Liver (tissue), 9 donors: ENCODE measurements around the gene C19orf81. TPM values are rescaled to one million over a fixed set of nuclear protein-coding genes. Genes with fewer than 3 reads are reported as not detected.

ENCODE experiments used
- DNase-seq: peaks from one replicate; pipeline ENCODE4 v3.0.0-alpha.2; 2017; ENCODE audit warnings: low spot score
- H3K27ac ChIP-seq, 2 donors: one replicate each; pipeline ENCODE4 v1.7.0; 2013; ENCODE audit warnings: inconsistent platforms in 2 of 2, low read length in 2 of 2, control low read depth in 1 of 2, low read depth in 1 of 2, mild to moderate bottlenecking in 1 of 2
- H3K27me3 ChIP-seq, 4 donors: one replicate each; pipeline versions ENCODE4 v1.6.1 to v1.7.0; 2013; ENCODE audit warnings: low read length in 3 of 4, inconsistent platforms in 1 of 4, mild to moderate bottlenecking in 1 of 4, moderate library complexity in 1 of 4; ENCODE audit not compliant: control insufficient read depth in 4 of 4, insufficient read depth in 4 of 4
- H3K36me3 ChIP-seq, 4 donors: one replicate each; pipeline versions ENCODE4 v1.6.1 to v1.7.0; 2013; ENCODE audit warnings: low read length in 3 of 4, mild to moderate bottlenecking in 3 of 4, low read depth in 1 of 4, moderate library complexity in 1 of 4; ENCODE audit not compliant: control insufficient read depth in 4 of 4, insufficient read depth in 3 of 4
- H3K4me1 ChIP-seq, 4 donors: one replicate each; pipeline versions ENCODE4 v1.6.1 to v1.7.0; 2013; ENCODE audit warnings: low read length in 3 of 4, mild to moderate bottlenecking in 3 of 4, moderate library complexity in 1 of 4; ENCODE audit not compliant: control insufficient read depth in 4 of 4, insufficient read depth in 4 of 4
- H3K4me3 ChIP-seq, 3 donors: one replicate each; pipeline versions ENCODE4 v1.6.1 to v1.7.0; 2013; ENCODE audit warnings: low read length in 3 of 3, control low read depth in 1 of 3, low read depth in 1 of 3, mild to moderate bottlenecking in 1 of 3
- H3K9ac ChIP-seq, 2 donors: one replicate each; pipeline ENCODE4 v1.7.0; 2013; ENCODE audit warnings: low read length in 2 of 2, mild to moderate bottlenecking in 2 of 2, moderate library complexity in 2 of 2, control low read depth in 1 of 2, low read depth in 1 of 2
- H3K9me3 ChIP-seq, 4 donors: one replicate each; pipeline versions ENCODE4 v1.6.1 to v1.7.0; 2013; ENCODE audit warnings: low read length in 3 of 4; ENCODE audit not compliant: control insufficient read depth in 4 of 4
- ATF3 ChIP-seq: IDR thresholded peaks from 2 replicates; pipeline ENCODE4 v1.6.1; 2016; ENCODE audit warnings: antibody characterized with exemption
- CTCF ChIP-seq: fragments of 150-350 bp; IDR thresholded peaks from 2 replicates; pipeline ENCODE4 v1.5.1; 2017; ENCODE audit warnings: improper control_type of control experiment, low read depth, low read length; ENCODE audit not compliant: missing input control
- EGR1 ChIP-seq, 2 donors: IDR thresholded peaks; 2 replicates each; pipeline ENCODE4 v1.6.1; 2016 to 2018; ENCODE audit warnings: antibody characterized with exemption in 2 of 2, low read depth in 2 of 2
- FOXA1 ChIP-seq: IDR thresholded peaks from 2 replicates; pipeline ENCODE4 v1.6.1; 2016; ENCODE audit warnings: antibody characterized with exemption
- FOXA2 ChIP-seq: IDR thresholded peaks from 2 replicates; pipeline ENCODE4 v1.6.1; 2016; ENCODE audit warnings: antibody characterized with exemption
- GABPA ChIP-seq, 2 donors: IDR thresholded peaks in 1 of 2; conservative IDR thresholded peaks in 1 of 2; 2 replicates each; pipeline ENCODE4 v1.6.1; 2016; ENCODE audit warnings: antibody characterized with exemption in 2 of 2, mild to moderate bottlenecking in 1 of 2, moderate library complexity in 1 of 2
- HNF4A ChIP-seq, 2 donors: conservative IDR thresholded peaks; 2 replicates each; pipeline ENCODE4 v1.6.1; 2016; ENCODE audit warnings: antibody characterized with exemption in 2 of 2, mild to moderate bottlenecking in 2 of 2
- HNF4G ChIP-seq: IDR thresholded peaks from 2 replicates; pipeline ENCODE4 v1.6.1; 2016; ENCODE audit warnings: antibody characterized with exemption
- JUND ChIP-seq, 2 donors: IDR thresholded peaks; 2 replicates each; pipeline ENCODE4 v1.6.1; 2016; ENCODE audit warnings: antibody characterized with exemption in 2 of 2
- MAX ChIP-seq: IDR thresholded peaks from 2 replicates; pipeline ENCODE4 v1.6.1; 2016; ENCODE audit warnings: antibody characterized with exemption
- NR2F2 ChIP-seq: IDR thresholded peaks from 2 replicates; pipeline ENCODE4 v1.6.1; 2016; ENCODE audit warnings: antibody characterized with exemption
- RAD21 ChIP-seq, 2 donors: IDR thresholded peaks; 2 replicates each; pipeline ENCODE4 v1.6.1; 2016; ENCODE audit warnings: antibody characterized with exemption in 2 of 2, mild to moderate bottlenecking in 2 of 2
- REST ChIP-seq: IDR thresholded peaks from 2 replicates; pipeline ENCODE4 v1.6.1; 2016; ENCODE audit warnings: antibody characterized with exemption, mild to moderate bottlenecking
- RXRA ChIP-seq, 2 donors: IDR thresholded peaks; 2 replicates each; pipeline ENCODE4 v1.6.1; 2017 to 2018; ENCODE audit warnings: antibody characterized with exemption in 2 of 2, mild to moderate bottlenecking in 1 of 2
- SP1 ChIP-seq: IDR thresholded peaks from 2 replicates; pipeline ENCODE4 v1.6.1; 2018; ENCODE audit warnings: antibody characterized with exemption, mild to moderate bottlenecking
- TAF1 ChIP-seq: conservative IDR thresholded peaks from 2 replicates; pipeline ENCODE4 v1.6.1; 2016; ENCODE audit warnings: antibody characterized with exemption, mild to moderate bottlenecking
- YY1 ChIP-seq: IDR thresholded peaks from 2 replicates; pipeline ENCODE4 v1.6.1; 2016; ENCODE audit warnings: antibody characterized with exemption, mild to moderate bottlenecking
- ZBTB33 ChIP-seq: IDR thresholded peaks from 2 replicates; pipeline ENCODE4 v1.6.1; 2016; ENCODE audit warnings: antibody characterized with exemption
- WGBS: extraction: QIAGEN DNeasy Blood & Tissue Kit; methylation state at CpG from one replicate; pipeline ENCODE4 v1.1.7; 2013; 5-methylcytosine and 5-hydroxymethylcytosine counted together
- polyA plus RNA-seq, 2 donors: library from polyadenylated mRNA; stranded (reverse) in 1 of 2; unstranded in 1 of 2; fragments of 200-250 nt in 1 of 2; fragments of >200 nt in 1 of 2; fragmentation: Nextera tagmentation in 1 of 2; extraction: Ambion mirVana in 1 of 2; gene quantifications; one replicate each; pipeline versions ENCODE4 v1.2.1 to v1.2.3, GENCODE V29; 2013 to 2015
- total RNA-seq, 2 donors: library from RNA; depleted of rRNA; stranded (reverse); fragments of >200 nt; gene quantifications; one replicate each; pipeline ENCODE4 v1.2.3, GENCODE V29; 2014
- donor health status: healthy.
- donor health status: healthy.
- donor health status: healthy.
- donor health status: healthy.
- donor health status: healthy.

C19orf81 gene
- total and polyA plus RNA-seq, 4 donors = not detected

GRCh38 chr19:50659318-50660087 is 10.3 kb downstream of the C19orf81 start:
- Histone ChIP-seq H3K36me3 (no peaks in the 10 kb centered on the region), H3K27ac (no peak overlapping the region), H3K9me3 (peaks cover 7 to 17% (median 10%) of the 10 kb centered on the region in 4 donors), H3K27me3 (peaks cover 0 to 16% (median 0%) of the 10 kb centered on the region in 4 donors), H3K4me3 (no peak overlapping the region), H3K9ac (no peak overlapping the region), H3K4me1 (peaks cover 0 to 12% (median 5%) of the 10 kb centered on the region in 4 donors)
- DNase-seq = no peak
- WGBS = 5% methylated on average over 37 of the region's 37 CpGs
- TF ChIP-seq ATF3 = no peak
- TF ChIP-seq ZBTB33 = no peak
- TF ChIP-seq RAD21 (IDR thresholded peaks at IDR 0.05) = no peak
- TF ChIP-seq JUND (IDR thresholded peaks at IDR 0.05) = no peak
- no peak for TF ChIP-seq NR2F2
- TF ChIP-seq RXRA (IDR thresholded peaks at IDR 0.05) = no peak
- TF ChIP-seq GABPA (IDR thresholded peaks at IDR 0.05 in 1 of 2, conservative IDR thresholded peaks at IDR 0.05 in 1 of 2) = no peak
- TF ChIP-seq FOXA2 = no peak
- TF ChIP-seq CTCF = no peak
- no peak for TF ChIP-seq EGR1 (IDR thresholded peaks at IDR 0.05; ENCODE audit: low read depth in 2 of 2)
- TF ChIP-seq YY1 = no peak
- no peak for TF ChIP-seq HNF4A (conservative IDR thresholded peaks at IDR 0.05)
- TF ChIP-seq FOXA1 = no peak
- no peak for TF ChIP-seq MAX
- no peak for TF ChIP-seq TAF1
- no peak for TF ChIP-seq SP1
- TF ChIP-seq REST = no peak
- no peak for TF ChIP-seq HNF4G
